Dendritic cell treated with granulocyte-macrophage colony-stimulating factor and Interleukin-4, amounts not matched to agents 40 ng/mL and 50 ng/mL, for 4 days (primary cell): ENCODE measurements around the gene LTBR.
A peak's percentile ranks its signal among the peaks of the same experiment; 100 is the strongest.
"Not testable (repeated sequence)": the region's sequence is repeated elsewhere in the genome, so short reads cannot be mapped to it uniquely, and the experiment has no call there.

ENCODE experiments used
- H3K27ac Mint-ChIP-seq: one replicate; pipeline ENCODE4 v1.8.0; 2022; ENCODE audit warnings: mild to moderate bottlenecking, mixed read lengths
- H3K27me3 Mint-ChIP-seq: one replicate; pipeline ENCODE4 v1.8.0; 2022; ENCODE audit warnings: mild to moderate bottlenecking, mixed read lengths
- H3K36me3 Mint-ChIP-seq: one replicate; pipeline ENCODE4 v1.8.0; 2022; ENCODE audit warnings: low read depth, mixed read lengths
- H3K4me1 Mint-ChIP-seq: one replicate; pipeline ENCODE4 v1.8.0; 2022; ENCODE audit warnings: low read depth, mixed read lengths
- H3K4me3 Mint-ChIP-seq: one replicate; pipeline ENCODE4 v1.8.0; 2022; ENCODE audit warnings: mild to moderate bottlenecking, moderate library complexity, mixed read lengths
- H3K9me3 Mint-ChIP-seq: one replicate; pipeline ENCODE4 v1.8.0; 2022; ENCODE audit warnings: mixed read lengths
- intact Hi-C: fragments of 100-400 bp; cut with micrococcal nuclease; formaldehyde crosslinking; loops from one replicate; pipeline ENCODE4 v1.15.0; 2022

LTBR gene

DNA sequence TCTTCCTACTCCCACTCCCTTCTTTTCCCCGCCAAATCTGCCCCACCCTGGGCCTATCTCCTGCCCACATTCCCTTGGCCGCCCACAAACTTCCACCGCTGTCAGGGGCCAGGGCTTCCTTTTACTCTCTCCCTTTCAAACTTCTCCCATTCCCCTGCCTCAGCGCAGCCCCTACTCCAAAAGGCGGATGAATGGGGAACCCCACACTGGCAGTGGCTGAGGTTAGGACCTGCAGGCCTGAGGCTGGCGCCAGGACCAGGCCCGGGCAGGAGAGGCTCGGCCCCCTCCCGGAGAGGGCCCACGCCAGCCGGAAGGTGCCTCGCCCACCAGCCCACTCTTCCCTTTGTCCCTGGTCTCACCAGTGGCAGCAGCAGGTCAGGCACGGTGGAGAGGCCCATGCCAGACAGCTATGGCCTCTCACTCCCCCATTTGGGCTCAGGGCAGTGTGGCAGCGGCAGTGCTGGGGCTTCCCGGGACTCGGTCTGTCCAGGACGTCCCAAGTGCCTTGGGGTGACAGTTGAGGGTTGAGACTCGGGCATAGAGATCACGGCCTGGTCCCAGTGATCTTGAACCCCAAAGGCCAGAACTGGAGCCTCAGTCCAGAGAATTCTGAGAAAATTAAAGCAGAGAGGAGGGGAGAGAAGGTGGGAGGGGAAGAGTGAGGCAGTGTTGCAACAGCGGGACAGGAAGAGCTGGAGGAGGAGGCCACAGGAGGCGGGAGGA lies 42.4 kb upstream of the LTBR start, which contains the start of gene TNFRSF1A:
Gene TNFRSF1A (minus strand): TSS at position 660 of the 723 bp plus-strand sequence. CDS start 262 bp downstream, at position 398.
- no peaks in the 10 kb centered on the region for H3K36me3 Mint-ChIP-seq
- intact Hi-C loops, result no loop called here
- no peak within 1 kb of the TSS for H3K27ac Mint-ChIP-seq
- H3K27me3 Mint-ChIP-seq, result no peaks in the 10 kb centered on the region
- H3K4me1 Mint-ChIP-seq, result peaks cover 43% of the 10 kb centered on the region
- peak within 1 kb of the TSS; percentile 39 for H3K4me3 Mint-ChIP-seq
- no peaks in the 10 kb centered on the region for H3K9me3 Mint-ChIP-seq

DNA sequence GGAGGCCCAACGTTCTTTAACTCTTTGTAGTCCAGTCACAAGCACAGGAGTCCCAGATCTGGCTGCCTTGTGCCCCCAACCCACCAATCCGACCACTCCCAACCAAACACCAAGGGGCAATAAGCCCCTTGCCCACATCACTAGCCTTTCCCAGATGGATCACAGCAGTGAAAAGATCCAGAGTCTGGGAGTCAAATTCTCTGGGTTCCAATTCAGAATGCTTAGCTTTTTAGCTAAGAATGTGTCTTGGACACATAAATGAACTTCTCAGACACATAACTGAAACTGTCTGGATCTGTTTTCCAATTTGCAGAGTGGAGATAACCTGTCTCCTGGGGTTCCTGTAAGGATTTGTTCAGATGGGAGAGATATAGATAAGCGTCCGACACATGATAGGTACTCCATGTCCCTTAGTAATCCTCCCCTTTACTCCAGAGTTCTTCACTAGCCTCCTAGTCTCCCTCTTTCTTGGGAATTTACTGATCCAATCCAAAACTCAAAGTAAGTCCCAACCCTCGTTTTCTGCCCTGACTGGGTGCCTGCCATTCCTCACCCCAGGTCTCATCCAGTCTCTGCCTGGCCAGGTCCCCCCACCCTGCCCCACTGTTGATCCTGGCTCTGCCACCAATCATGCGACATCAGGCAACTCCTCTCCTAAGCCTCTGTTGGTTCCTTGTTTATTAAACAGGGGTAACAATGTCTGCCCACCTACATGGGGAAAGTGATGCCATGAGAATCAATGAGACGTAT lies 41.6 kb upstream of the LTBR start:
- no peak overlapping the region for H3K4me3 Mint-ChIP-seq
- H3K9me3 Mint-ChIP-seq, result no peaks in the 10 kb centered on the region
- peaks cover 51% of the 10 kb centered on the region for H3K4me1 Mint-ChIP-seq
- no peak overlapping the region for H3K27ac Mint-ChIP-seq
- peaks cover 2% of the 10 kb centered on the region for H3K27me3 Mint-ChIP-seq
- H3K36me3 Mint-ChIP-seq, result no peaks in the 10 kb centered on the region
- intact Hi-C loops, result no loop called here

DNA sequence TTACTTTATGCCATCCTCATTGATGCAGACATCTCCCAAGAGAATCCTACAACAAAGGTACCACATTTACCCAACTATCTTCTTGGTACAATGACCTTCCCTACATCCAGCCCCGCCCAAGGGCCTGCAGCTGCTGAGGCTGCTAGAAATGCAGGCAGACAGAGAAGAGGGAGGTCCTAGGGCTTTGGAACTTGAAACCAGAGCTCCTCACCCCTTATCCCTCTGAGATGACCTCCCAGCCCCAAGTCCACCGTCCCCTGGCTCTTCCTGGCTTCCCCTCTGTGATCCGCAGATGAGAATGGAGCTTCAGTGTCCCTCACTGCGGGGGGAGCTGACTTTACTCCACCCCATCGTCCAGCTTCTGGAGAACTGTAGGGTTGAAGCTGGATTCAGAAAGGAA lies 40.4 kb upstream of the LTBR start:
- Mint-ChIP-seq H3K36me3 (no peaks in the 10 kb centered on the region), H3K9me3 (no peaks in the 10 kb centered on the region), H3K27ac (no peak overlapping the region), H3K27me3 (peaks cover 2% of the 10 kb centered on the region), H3K4me1 (peaks cover 63% of the 10 kb centered on the region), H3K4me3 (no peak overlapping the region)
- intact Hi-C loops, result no loop called here

DNA sequence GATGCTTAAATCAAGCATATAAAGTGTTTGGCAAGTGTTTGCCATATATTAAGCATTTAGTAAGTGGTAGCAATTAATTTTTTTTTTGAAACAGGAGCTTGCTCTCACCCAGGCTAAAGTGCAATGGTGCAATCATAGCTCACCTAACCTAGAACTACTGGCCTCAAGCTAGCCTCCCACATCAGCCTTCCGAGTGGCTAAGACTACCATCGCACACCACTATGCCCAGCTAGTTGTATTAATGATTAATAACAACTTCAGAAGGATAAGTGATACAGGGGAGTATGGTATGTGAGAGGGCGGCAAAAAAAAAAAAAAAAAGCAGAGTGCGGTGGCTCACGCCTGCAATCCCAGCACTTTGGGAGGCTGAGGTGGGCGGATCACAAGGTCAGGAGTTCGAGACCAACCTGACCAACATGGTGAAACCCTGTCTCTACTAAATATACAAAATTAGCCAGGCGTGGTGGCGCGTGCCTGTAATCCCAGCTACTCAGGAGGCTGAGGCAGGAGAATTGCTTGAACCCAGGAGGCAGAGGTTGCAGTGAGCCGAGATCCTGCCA lies 39.8 kb upstream of the LTBR start:
- peaks cover 68% of the 10 kb centered on the region for H3K4me1 Mint-ChIP-seq
- H3K27ac Mint-ChIP-seq, H3K27me3 Mint-ChIP-seq, H3K4me3 Mint-ChIP-seq, H3K36me3 Mint-ChIP-seq, H3K9me3 Mint-ChIP-seq, intact Hi-C loops: not testable (repeated sequence)

DNA sequence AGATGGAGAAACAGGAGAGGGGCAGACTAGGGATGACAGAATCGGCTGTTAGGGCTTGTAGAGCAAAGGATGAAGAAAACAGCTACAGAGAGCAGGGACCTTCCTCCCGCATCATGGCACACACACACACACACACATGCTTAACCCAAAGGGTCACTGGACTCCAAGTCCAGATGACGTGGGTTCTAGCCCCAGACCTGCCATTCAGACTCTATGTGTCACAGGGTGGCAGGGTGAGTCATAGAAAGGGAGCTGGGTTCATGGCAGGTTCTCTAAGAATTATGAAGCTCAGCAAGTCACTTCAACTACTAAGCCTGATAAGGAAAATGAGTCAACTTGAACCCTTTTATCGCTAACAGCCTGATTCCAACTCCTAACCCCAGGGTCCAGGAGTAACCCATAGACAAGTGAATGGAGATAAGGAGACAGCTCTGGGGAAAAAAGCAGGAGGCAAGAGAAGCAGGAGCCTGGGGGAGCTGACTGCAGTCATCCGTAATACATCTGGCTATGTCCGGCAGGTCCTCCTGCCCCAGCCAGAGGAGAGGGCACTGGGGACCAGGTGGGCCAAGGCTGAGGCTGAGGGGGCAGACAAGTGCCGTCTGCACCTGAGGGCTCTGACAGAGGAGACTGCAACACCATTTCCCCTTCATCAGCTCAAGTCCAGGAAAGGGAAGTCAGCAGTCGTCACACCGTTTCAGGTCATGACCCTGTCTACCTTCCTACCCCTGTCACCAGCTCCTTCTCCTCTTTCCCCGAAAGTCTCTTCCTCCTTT lies 38.5 kb upstream of the LTBR start:
- H3K9me3 Mint-ChIP-seq, result no peaks in the 10 kb centered on the region
- peaks cover 68% of the 10 kb centered on the region for H3K4me1 Mint-ChIP-seq
- H3K36me3 Mint-ChIP-seq, result no peaks in the 10 kb centered on the region
- H3K27me3 Mint-ChIP-seq, result peaks cover 2% of the 10 kb centered on the region
- no peak overlapping the region for H3K4me3 Mint-ChIP-seq
- intact Hi-C loops, result no loop called here
- H3K27ac Mint-ChIP-seq, result peak overlapping the region; percentile 79

DNA sequence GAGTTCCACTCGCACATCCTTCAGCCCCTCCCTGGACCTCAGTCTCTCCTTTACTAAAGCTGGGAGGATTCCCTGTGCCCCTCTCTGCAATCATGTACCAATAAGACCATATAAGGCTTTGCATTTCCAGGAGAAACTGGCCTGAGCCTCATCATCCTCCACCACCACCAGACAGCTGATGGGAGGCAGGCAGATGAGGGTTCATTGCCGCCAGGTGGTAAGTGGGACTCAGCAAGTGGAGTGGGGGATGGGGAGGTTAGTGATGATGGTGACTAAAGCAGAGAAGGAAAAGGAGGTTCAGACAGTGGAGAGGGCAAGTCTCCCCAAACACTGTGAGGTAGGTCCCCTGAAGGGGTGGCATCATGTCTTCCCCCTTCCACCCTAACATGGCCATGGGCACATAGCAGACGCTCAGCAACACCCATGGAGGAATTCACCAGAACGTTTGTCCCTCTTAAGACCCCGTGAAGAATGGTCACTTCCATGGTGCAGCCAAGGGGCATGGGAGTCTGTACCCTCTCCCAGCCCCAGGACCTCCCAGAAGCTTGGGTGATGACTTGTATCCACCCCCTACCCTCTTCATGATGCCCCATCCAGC lies 37.6 kb upstream of the LTBR start:
- intact Hi-C loops, result no loop called here
- Mint-ChIP-seq H3K27ac (peak overlapping the region; percentile 79), H3K4me1 (peaks cover 73% of the 10 kb centered on the region), H3K36me3 (no peaks in the 10 kb centered on the region), H3K4me3 (no peak overlapping the region), H3K9me3 (no peaks in the 10 kb centered on the region), H3K27me3 (peaks cover 2% of the 10 kb centered on the region)

DNA sequence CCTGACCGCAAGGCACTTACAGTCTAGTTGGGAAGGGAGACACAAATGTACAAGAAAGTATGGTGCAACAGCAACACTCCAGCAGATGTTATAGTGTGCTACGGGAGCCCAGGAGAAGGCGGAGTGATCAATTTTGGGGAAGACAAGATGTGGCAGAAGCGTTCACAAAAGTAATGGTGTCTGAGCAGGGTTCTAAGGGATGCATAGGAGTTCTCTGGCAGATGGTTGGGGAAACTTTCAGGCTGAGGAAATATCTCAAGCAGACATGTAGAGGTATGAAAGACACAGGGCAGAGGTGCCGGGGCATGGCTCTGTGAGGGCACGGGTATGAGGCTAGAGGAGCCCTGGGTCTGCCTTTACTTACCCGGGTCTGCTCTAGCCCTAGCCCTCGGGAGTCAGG lies 37.0 kb upstream of the LTBR start:
- Mint-ChIP-seq H3K9me3 (no peaks in the 10 kb centered on the region), H3K36me3 (no peaks in the 10 kb centered on the region), H3K27ac (peak overlapping the region; percentile 79), H3K27me3 (peaks cover 2% of the 10 kb centered on the region), H3K4me3 (no peak overlapping the region), H3K4me1 (peaks cover 77% of the 10 kb centered on the region)
- intact Hi-C loops, result no loop called here

DNA sequence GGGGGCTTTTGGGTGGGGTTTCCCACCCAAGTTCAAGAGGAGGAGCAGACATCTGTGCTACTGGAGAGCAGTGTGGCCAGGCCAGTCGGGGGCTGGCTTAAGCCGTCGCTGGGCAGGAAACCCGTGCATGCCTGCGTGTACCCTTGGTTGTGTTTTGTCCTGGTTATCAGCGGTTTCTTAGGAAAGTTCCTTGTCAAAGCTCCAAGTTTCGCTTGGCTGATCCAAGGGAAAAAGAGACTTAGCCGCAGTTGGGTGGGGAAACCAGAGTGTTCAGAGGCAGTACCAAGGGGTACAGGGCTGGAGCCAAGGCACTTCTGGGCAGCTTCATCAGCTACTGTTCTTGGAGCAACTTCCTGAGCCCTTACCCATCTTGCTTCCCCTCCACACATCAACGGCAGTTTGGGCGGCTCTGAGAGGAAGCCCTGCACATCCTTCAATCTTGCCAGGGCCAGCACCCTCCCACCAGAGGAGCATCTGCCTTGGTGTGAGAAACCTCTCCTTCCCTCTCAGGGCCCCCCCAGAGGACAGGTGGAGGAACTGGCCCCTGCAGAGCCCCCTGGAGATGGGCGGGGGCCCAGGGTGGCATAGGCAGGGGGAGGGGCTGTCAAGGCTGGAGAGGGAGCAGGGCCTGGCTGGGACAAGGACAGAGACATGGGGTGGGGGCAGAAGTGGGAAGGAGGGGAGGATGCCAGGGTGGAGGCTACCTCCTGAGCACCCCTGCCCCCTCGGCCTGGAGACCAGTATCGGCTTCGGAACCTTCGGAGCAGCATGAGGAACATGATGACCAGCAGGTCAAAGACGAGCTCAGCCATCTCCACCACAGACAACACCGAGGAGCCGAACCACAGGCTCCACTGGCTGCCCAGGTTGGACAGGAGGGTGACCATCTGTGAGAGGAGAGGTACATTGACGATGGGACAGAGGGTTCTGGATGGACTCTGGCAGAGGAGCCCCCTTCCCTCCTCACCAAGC lies 36.3 kb upstream of the LTBR start:
- H3K27ac Mint-ChIP-seq, result peak overlapping the region; percentile 79
- no peaks in the 10 kb centered on the region for H3K9me3 Mint-ChIP-seq
- H3K27me3 Mint-ChIP-seq, result peaks cover 2% of the 10 kb centered on the region
- no peaks in the 10 kb centered on the region for H3K36me3 Mint-ChIP-seq
- H3K4me1 Mint-ChIP-seq, result peaks cover 77% of the 10 kb centered on the region
- peak overlapping the region; percentile 46 for H3K4me3 Mint-ChIP-seq
- intact Hi-C loops, result no loop called here

DNA sequence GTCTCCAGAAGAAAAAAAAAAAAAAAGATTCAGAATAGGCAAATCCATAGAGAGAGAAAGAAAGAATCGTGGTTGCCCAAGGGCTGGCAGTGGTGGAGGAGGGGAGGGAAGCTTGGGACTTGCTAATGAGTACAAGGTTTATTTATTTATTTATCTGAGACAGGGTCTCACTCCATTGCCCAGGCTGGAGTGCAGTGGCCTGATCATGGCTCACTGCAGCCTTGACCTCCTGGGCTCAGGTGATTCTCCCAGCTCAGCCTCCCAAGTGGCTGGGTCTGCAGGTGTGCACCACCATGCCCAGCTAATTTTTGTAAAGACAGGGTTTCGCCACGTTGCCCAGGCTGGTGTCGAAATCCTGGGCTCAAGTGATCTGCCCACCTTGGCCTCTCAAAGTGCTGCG lies 32.3 kb upstream of the LTBR start:
- intact Hi-C loops, result no loop called here
- no peak overlapping the region for H3K4me3 Mint-ChIP-seq
- H3K9me3 Mint-ChIP-seq, result no peaks in the 10 kb centered on the region
- H3K4me1 Mint-ChIP-seq, result peaks cover 82% of the 10 kb centered on the region
- H3K27ac Mint-ChIP-seq, result peak overlapping the region; percentile 90
- H3K36me3 Mint-ChIP-seq, result no peaks in the 10 kb centered on the region
- peaks cover 4% of the 10 kb centered on the region for H3K27me3 Mint-ChIP-seq

DNA sequence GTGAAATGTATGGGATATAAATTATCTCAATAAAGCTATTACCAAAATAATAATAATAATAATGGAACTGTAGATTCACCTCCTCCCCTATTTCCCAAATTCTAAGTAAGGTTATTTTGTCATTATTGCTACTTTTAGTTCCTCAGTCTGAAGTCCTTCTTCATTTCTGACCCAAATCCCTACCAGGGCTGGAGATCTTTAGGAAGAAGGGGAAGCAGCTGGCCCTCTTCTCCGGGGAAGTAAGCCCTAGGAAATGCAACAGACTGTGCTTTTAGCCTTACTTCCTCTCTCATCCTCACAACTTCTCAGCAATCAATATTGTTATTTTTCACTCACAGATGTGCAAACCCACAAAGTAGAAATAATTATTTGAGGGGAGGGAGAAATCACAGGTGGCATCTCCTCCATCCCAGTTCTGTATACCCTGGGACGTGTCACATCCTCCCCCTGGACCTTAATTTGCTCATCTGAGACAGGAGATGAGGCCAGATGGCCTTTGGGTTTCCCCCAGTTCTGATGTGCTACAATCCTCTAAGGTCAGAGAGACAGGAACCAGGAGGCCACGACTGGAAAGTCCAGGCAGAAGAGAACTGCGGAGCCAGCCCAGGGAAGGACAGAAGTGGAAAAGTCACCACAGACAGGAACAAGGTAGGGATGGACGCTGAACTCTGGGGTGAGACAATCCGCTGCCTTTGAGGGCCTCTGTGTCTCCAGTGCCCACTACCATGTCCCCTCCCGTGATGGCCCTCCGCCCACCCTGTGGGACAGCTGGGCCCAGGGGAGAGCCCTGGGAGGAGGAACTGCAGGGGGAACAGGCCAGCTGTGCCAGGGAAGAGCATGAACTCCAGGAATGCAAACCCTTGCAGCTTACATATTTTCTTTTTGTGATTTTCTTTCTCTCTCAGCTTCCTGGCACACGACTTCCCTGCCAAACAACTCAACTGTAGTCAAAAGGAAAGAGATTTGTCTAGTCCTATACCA lies 31.5 kb upstream of the LTBR start:
- H3K36me3 Mint-ChIP-seq, result no peaks in the 10 kb centered on the region
- H3K27me3 Mint-ChIP-seq, result peaks cover 2% of the 10 kb centered on the region
- peaks cover 82% of the 10 kb centered on the region for H3K4me1 Mint-ChIP-seq
- peak overlapping the region; percentile 90 for H3K27ac Mint-ChIP-seq
- H3K4me3 Mint-ChIP-seq, result peak overlapping the region; percentile 9
- H3K9me3 Mint-ChIP-seq, result no peaks in the 10 kb centered on the region
- intact Hi-C loops, result no loop called here

DNA sequence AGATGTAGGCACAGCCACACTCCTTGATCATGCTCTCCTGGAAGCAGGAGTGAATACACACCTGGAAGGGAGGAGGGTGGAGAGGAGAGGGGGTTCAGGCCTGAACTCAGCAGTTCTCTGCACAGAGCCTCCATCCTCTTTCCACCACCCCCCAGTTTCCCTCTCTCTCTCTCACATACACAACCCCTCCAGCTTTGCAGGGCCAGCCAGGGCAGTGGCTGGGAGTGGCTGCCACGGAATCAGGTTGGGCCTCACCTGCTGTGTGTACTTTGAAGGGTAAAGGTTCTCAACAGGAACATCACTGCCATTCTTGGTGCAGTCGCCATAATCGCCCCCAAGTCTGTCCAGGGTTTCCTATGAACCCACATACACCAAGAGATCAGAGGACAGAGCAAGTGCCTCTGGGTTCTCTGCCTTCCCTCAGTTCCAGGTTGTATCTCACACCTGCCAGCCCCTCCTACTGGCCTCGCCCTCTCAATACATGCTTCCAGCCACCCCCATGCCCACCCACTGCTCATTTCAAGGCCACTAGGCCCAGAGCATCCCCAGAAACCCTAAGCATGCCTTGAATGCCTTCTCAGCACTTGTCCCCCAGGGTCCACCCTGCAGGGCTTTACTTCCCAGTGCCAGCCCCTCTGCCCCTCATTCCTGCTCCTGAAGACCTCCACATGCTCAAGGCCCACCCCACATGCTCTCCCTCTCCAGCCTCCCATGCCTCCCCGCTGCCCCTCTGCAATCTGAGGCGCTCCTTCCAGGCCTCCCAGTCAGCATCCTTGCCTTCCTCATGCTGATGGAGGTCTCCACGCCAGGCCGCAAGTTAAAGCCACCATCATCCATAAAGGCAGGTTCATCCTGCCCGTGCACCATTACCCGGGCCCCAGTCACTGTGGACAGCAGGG lies 29.2 kb upstream of the LTBR start:
- Mint-ChIP-seq H3K4me3 (no peak overlapping the region), H3K27me3 (peaks cover 2% of the 10 kb centered on the region), H3K4me1 (peaks cover 89% of the 10 kb centered on the region), H3K36me3 (no peaks in the 10 kb centered on the region), H3K27ac (peak overlapping the region; percentile 90), H3K9me3 (no peaks in the 10 kb centered on the region)
- intact Hi-C loops, result no loop called here
